Astrocyte (in vitro differentiated cells and primary cell): Measurements from ENCODE around the gene VPS13C.

Experiments
- CTCF ChIP-seq: IDR thresholded peaks from 2 replicates; pipeline ENCODE4 v1.5.1; 2011; ENCODE audit warnings: low read depth, mild to moderate bottlenecking, inconsistent platforms, low read length, moderate library complexity; ENCODE audit not compliant: insufficient read depth
- EZH2 ChIP-seq: IDR thresholded peaks from 2 replicates; pipeline ENCODE4 v1.6.1; 2012; ENCODE audit warnings: mild to moderate bottlenecking, low read length, inconsistent platforms; ENCODE audit not compliant: insufficient read depth

GRCh38 chr15:61916104-61916503 is 144.1 kb downstream of the VPS13C start:
- TF ChIP-seq CTCF: no peak
- no peak for TF ChIP-seq EZH2
